ACHN (cell line): Measurements from ENCODE around the gene IL32.

Source experiments
- DNase-seq: peaks from one replicate; pipeline ENCODE4 v3.0.0-alpha.2; 2015
- in situ Hi-C: cut with HindIII; loops from 2 replicates; pipeline ENCODE4 v1.10.0; 2017; ENCODE audit warnings: low sequenced_read_pairs, low pct_ligation_motif_present, low pct_unique_long_range_greater_than_20kb

The IL32 gene, protein sequence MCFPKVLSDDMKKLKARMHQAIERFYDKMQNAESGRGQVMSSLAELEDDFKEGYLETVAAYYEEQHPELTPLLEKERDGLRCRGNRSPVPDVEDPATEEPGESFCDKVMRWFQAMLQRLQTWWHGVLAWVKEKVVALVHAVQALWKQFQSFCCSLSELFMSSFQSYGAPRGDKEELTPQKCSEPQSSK

DNA sequence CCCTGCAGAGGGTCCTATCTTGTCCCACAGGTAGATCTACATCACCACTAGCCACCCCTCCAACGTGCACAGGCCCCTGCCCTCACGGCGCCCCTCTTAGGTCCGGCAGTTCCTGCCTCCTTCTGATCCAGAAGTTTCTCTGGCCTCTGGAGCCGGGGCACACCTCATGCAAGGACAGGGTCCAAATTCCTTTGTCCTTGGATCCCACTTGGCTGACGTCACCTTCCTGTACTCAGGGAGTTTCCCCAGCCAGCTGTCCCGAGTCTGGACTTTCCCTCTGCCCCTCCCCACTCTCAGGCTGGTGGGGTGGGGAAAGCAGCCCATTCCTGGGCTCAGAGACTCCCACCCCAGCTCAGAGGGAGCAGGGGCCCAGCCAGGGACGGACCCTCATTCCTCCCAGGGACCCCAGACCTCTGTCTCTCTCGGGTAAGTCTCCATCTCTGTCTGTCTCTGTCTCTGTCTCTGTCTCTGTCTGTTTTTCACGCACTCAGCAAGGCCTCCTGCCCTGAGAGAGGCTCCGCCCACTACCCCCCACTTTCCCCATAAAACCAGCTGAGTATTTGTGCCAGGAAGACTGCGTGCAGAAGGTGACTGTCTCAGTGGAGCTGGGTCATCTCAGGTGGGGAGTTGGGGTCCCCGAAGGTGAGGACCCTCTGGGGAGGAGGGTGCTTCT is at the start of gene IL32:
TSS of gene IL32 (plus strand) at position 572 of the 673 bp plus-strand sequence. CDS start 172 bp downstream, outside the sequence.
- DNase-seq = peak; percentile 80
- in situ Hi-C loops = no loop called here

- in situ Hi-C loops = no loop called here
- DNase-seq = no peak
Measured at GRCh38 chr16:3015865-3016521, 49.4 kb upstream of the IL32 start.

DNA sequence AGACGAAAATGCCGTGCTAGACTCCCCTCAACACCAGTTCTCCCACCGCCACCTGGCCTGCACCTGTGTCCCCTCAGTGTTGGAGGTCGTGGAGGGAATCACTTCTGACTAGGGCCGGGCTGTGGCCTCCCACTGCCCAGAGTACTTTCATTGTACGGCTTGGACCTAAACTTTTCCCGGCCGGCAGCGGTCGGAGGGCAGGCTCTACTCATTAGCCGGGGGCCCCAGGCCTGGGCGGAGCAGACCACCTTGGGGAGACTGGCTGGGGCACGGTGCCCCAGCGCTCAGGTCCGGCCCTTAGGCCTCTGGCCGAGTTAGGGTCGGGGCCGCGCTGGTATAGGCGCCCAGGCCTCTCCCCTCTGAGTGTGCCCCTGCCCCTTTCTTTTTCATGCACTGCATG is 48.1 kb upstream of the IL32 start:
- DNase-seq = no peak
- in situ Hi-C loops = no loop called here

GRCh38 chr16:3017794-3018506 is 47.5 kb upstream of the IL32 start, which contains the start of gene CLDN6:
CLDN6 (minus strand) TSS chr16:3018183; CDS start chr16:3016021, 2,162 bp downstream.
- DNase-seq = no peak
- in situ Hi-C loops = no loop called here

- in situ Hi-C loops = no loop called here
- no peak for DNase-seq
Measured at GRCh38 chr16:3019594-3020246, 45.7 kb upstream of the IL32 start.

DNA sequence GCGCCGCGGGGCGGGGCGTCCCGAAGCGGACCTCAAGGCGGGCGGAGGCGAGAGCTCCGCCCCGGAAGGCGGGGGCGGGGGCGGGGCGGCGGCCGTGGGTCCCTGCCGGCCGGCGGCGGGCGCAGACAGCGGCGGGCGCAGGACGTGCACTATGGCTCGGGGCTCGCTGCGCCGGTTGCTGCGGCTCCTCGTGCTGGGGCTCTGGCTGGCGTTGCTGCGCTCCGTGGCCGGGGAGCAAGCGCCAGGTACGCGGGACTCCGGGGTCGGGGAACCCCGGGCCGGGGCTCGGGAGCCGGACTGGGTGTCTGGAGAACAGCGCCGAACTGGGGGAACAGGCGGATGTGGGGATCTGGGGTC is 45.2 kb upstream of the IL32 start, which contains the start of gene TNFRSF12A:
TSS of gene TNFRSF12A (plus strand) at position 122 of the 357 bp plus-strand sequence. CDS start at position 152, 30 bp downstream.
- in situ Hi-C loops = no loop called here
- peak; percentile 87 for DNase-seq

DNA sequence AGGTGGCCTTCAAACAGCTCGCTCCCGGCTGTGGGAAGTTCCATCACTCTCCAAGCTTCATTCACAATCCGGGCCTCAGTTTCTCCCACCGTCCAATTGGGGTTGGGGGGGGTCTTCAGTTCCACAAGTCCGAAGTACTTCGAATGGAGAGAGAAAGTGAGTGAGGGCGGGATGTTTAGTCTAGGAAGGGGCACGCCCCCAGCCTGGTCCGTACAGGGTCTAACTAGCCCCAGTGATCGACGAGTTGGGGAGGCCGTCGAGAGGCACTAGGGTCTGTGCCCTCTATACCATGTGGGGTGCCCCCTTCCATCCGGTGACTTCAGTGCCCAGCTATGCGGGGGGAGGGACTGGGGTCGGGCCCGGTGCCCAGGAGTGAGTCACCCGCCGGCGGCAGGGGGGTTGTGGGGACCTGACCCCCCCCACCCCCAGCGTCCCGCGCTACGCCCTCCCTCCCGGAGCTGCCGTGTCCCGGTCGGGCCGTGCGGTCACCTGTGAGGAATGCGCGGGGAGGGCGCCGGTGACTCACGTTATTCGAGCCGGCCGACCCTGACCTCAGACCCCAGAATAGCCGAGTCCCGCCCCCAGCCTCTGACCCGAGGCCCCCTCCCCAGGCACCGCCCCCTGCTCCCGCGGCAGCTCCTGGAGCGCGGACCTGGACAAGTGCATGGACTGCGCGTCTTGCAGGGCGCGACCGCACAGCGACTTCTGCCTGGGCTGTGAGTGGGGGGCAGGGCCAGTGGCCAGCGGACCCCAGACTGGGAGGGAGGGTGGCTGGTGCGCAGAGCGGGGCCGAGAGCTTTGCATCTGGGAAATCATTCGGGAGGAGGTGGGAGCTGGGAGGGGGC is 44.6 kb upstream of the IL32 start:
- DNase-seq = peak; percentile 96
- in situ Hi-C loops = no loop called here

DNA sequence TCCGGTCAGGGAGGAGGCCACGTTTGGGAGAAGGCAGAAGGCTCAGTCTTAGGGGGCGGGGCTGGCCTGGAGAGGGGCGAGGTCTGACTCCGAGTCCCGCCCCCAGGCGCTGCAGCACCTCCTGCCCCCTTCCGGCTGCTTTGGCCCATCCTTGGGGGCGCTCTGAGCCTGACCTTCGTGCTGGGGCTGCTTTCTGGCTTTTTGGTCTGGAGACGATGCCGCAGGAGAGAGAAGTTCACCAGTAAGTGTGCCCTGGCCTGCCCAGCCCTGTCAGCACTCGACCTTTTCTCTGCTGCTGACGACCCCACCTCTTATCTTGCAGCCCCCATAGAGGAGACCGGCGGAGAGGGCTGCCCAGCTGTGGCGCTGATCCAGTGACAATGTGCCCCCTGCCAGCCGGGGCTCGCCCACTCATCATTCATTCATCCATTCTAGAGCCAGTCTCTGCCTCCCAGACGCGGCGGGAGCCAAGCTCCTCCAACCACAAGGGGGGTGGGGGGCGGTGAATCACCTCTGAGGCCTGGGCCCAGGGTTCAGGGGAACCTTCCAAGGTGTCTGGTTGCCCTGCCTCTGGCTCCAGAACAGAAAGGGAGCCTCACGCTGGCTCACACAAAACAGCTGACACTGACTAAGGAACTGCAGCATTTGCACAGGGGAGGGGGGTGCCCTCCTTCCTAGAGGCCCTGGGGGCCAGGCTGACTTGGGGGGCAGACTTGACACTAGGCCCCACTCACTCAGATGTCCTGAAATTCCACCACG is 43.8 kb upstream of the IL32 start:
- in situ Hi-C loops = no loop called here
- peak; percentile 97 for DNase-seq

- peak; percentile 97 for DNase-seq
- in situ Hi-C loops = no loop called here
Measured at GRCh38 chr16:3022208-3022683, 43.2 kb upstream of the IL32 start.

GRCh38 chr16:3022684-3023414 is 42.6 kb upstream of the IL32 start:
- no peak for DNase-seq
- in situ Hi-C loops = no loop called here

- DNase-seq = peak; percentile 92
- in situ Hi-C loops = no loop called here
Measured at GRCh38 chr16:3023415-3023668, 42.1 kb upstream of the IL32 start.

- in situ Hi-C loops = no loop called here
- DNase-seq = peak; percentile 99
Measured at GRCh38 chr16:3023669-3024478, 41.6 kb upstream of the IL32 start, which contains the start of the genes HCFC1R1 and THOC6. HCFC1R1 (minus strand) TSS chr16:3023942; CDS start chr16:3023941, 1 bp downstream. THOC6 (plus strand) TSS chr16:3024035; CDS start chr16:3024327, 292 bp downstream.

DNA sequence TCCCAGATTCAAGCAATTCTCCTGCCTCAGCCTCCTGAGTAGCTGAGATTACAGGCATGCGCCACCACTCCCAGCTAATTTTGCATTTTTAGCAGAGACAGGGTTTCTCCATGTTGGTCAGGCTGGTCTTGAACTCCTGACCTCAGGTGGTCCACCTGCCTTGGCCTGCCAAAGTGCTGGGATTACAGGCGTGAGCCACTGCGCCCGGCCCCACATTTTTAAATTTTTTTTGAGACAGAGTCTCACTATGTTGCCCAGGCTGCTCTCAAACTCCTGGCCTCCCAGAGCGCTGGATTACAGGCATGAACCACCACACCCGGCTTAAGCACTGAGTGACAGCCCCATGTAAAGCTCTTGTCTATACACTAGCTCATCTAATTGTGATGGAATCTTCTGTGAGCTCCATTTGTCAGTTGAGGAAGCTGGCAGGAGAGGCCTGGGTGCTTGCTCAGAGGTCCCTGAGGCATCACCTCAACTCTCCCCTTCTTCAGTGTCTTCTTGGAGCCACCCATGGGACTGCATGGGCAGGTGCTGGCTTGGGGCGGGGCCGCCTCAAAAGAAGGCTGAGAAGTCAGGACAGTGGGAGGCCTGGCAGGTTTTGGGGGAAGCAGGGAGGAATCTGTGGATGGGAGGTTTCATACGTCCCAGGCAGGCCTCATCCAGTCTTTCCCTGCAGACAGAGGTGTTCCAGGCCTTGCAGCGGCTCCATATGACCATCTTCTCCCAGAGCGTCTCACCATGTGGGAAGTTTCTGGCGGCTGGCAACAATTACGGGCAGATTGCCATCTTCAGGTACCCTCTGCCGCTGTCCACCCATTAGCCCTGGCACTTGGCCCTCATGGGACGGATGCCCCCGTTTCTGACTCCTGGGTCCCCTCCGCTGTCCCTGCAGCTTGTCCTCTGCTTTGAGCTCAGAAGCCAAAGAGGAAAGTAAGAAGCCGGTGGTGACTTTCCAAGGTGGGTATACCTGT is 40.1 kb upstream of the IL32 start:
- no peak for DNase-seq
- in situ Hi-C loops = no loop called here

DNA sequence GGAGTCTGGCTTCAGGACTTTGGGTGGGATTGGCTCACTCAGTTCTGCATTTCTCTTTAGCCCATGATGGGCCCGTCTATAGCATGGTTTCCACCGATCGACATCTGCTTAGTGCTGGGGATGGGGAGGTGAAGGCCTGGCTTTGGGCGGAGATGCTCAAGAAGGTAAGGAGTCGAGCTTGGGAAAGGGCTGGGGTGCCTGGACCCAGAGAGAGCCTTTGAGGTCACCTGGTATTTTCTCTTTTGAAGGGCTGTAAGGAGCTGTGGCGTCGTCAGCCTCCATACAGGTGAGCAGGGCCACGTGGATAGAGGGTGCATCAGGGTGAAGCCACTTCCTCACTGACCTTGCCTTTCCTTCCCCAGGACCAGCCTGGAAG is 39.4 kb upstream of the IL32 start:
- in situ Hi-C loops = no loop called here
- DNase-seq = no peak
